GM12873 (cell line): ENCODE measurements around the gene WDFY3.

ENCODE experiments used
- TF ChIP-seq, protein P1 (sequence below): IDR thresholded peaks from 2 replicates; pipeline ENCODE4 v1.5.1; 2012; ENCODE audit warnings: low read depth, mild to moderate bottlenecking, moderate library complexity, low read length, control low read depth; ENCODE audit not compliant: insufficient read depth; ENCODE audit errors: missing control alignments

Gene WDFY3

DNA sequence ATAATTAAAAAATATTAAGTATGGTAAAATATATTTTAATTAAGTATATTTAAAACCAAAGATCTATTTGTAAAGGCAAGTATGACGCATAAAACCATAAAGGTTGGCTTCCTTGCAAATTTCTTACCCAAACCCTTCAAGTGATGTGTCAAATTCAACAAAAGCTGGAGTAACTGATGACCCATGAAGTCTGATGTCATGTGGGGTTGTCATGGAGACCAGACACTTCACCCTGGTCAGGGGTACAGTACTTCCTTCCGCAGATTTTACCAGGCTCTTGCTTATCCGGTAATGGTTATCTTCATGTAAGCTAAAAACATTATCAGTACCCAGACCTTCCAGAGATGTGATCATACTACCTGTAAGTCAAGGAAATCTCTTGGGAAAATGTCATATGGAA lies 170.1 kb downstream of the WDFY3 start:
- TF ChIP-seq, protein P1, sequence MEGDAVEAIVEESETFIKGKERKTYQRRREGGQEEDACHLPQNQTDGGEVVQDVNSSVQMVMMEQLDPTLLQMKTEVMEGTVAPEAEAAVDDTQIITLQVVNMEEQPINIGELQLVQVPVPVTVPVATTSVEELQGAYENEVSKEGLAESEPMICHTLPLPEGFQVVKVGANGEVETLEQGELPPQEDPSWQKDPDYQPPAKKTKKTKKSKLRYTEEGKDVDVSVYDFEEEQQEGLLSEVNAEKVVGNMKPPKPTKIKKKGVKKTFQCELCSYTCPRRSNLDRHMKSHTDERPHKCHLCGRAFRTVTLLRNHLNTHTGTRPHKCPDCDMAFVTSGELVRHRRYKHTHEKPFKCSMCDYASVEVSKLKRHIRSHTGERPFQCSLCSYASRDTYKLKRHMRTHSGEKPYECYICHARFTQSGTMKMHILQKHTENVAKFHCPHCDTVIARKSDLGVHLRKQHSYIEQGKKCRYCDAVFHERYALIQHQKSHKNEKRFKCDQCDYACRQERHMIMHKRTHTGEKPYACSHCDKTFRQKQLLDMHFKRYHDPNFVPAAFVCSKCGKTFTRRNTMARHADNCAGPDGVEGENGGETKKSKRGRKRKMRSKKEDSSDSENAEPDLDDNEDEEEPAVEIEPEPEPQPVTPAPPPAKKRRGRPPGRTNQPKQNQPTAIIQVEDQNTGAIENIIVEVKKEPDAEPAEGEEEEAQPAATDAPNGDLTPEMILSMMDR, result no peak

DNA sequence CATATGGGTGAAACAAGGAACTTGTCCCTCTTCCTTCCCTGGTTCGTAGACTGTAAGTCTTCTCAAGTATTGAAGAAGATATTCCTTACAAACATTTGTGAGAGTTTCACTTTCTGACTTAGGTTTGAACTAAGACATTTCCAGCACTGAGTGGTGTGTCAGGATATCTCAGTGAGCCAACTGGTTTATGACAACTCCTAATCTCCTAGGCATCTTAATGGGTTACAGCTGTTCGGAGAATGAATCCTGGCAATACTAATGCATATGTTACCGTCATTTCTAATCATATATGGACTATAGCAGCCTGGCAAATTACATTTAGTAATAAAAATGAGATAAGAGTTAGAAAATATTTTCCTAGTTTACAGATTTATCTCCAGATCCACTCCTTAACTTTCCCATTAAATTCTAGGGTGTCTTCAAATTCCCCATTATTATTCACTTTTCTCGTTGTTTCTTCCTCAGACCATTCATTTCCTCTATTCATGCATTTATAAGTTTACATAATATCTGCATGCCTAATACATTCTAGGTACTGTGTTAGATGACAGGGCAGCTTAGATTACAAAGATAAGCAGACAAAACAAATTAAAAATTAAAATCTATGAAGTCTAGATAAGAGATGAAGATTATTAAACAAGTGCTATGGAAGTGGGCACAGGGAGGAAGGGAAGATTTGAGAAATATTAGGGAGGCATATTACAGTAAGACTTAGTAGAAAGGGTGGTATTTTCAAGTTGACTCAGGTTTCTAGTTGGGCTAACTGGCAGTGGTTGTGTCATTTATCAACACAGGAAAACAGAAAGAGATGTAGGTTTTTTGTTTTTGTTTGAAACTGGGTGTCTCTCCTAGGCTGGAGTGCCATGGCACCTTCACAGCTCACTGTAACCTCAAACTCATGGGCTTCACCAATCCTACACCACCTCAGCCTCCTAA lies 173.9 kb downstream of the WDFY3 start:
- TF ChIP-seq, protein P1, result no peak

DNA sequence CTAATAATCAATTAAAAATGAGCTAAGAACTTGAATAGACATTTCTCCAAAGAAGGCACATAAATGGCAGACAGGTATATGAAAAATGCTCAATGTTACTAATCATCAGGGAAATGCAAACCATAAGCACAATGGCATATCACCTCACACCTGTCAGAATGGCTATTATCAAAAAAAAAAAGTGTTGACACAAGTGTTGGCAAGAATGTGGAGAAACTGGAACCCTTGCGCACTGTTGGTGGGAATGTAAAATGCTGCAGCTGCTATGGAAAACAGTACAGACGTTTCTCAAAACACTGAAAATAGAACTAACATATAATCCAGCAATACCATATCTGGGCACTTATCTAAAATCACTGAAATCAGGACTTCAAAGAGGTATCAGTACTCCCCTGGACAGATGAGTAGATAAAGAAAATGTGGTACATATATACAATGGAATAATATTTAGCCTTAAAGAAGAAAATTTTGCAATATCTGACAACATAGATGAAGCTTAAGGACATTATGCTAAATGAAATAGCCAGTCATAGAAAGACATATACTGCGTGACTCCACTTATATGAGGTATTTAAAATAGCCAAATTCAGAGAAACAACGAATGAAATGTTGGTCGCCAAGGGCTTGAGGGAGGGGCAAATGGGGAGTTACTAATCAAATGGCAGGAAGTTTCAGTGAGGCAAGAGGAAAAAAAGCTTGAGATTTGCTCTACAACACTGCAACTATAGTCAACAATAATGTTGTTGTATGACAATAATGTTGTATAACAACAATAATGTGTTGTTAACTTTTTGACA lies 175.5 kb downstream of the WDFY3 start:
- TF ChIP-seq, protein P1, result no peak

DNA sequence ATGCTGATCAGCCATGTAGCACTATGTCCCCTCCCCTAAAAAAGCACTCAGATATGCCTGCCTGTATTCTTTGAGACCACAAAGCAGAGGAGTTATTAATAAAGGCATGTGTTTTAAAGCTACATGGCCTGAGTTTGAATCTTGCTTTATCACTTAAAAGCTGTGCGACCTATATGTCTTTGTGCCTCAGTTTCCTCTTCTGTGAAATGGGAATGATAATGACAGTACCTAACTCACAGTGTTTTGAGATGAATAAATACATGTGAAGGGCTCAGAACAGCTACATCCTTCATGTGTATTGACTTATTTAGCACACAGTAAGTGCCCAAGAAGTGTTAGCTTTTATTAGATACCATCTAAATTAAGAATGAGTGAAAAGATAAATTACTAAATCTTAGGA lies 180.0 kb downstream of the WDFY3 start:
- TF ChIP-seq, protein P1, result no peak

DNA sequence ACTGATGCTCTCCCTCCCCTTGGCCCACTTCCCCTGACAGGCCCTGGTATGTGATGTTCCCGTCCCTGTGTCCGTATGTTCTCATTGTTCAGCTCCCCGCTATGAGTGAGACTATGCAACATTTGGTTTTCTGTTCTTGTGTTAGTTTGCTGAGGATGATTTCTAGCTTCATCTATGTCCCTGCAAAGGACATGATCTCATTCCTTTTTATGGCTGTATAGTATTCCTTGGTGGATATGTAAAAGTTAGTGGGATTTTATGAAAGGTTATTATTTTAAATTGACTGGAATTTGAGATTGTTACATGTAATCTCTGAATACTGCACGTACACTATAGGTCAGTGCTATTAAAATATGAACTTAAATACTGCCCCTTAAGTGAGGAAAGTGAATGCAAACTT lies 184.0 kb downstream of the WDFY3 start:
- TF ChIP-seq, protein P1, result no peak

DNA sequence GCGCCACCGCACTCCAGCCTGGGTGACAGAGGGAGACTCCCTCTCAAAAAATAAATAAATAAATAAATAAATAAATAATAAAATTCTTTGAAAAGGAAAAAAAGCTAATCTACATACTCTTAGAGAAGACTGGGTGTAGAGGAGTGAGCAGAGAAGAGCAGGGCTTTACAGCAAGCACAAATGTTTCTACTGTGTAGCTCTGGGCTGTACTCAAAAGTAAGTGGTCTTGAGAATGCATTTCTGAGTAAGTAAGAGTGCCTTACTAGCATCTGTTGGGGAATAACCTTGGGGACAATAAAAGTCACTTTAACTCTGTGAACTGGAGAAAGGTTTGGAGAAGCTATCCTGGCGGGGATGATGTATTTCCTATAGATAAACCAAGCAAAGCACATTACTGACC lies 185.8 kb downstream of the WDFY3 start:
- TF ChIP-seq, protein P1, result no peak

DNA sequence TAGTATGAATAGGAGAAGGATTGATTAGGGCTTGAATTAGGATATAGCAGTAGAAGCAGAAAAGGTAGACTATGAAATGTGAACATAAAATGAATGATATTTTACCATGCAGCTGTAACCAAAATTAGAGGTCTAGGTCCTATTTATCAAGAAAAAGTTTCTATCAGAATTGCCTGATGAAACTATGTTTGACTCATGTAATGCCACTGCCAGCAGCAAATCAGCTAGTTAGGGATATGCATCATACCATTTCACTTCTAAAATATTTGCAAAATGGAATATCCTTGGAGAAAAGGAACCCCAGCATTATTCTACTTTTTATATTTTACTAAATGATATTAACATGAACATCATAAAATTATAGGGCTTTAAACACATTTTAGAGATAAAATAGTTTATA lies 188.4 kb downstream of the WDFY3 start:
- TF ChIP-seq, protein P1, result no peak
